Fibroblast of villous mesenchyme (primary cell): Measurements from ENCODE around the gene SPATA25. TPM values are rescaled to one million over a fixed set of nuclear protein-coding genes. Genes with fewer than 3 reads are reported as not detected.

Experiments used
- DNase-seq: peaks from one replicate; pipeline ENCODE4 v3.0.0-alpha.2; 2010; ENCODE audit warnings: low read depth
- H3K4me3 ChIP-seq: 2 replicates; pipeline ENCODE4 v1.5.1; 2011; ENCODE audit warnings: low read depth, mild to moderate bottlenecking, low read length
- CTCF ChIP-seq: IDR thresholded peaks from 2 replicates; pipeline ENCODE4 v1.5.1; 2012; ENCODE audit warnings: low read depth, mild to moderate bottlenecking, low read length; ENCODE audit not compliant: insufficient read depth
- total RNA-seq: library from RNA; depleted of rRNA; stranded (reverse); fragments of >200 nt; gene quantifications from 2 replicates; pipeline ENCODE4 v1.2.3, GENCODE V29; 2012

Gene SPATA25
- total RNA-seq, 1 donor, result 0.43 TPM

GRCh38 chr20:45873409-45874103 is 13.9 kb downstream of the SPATA25 start:
- peak; percentile 35 for DNase-seq

DNA sequence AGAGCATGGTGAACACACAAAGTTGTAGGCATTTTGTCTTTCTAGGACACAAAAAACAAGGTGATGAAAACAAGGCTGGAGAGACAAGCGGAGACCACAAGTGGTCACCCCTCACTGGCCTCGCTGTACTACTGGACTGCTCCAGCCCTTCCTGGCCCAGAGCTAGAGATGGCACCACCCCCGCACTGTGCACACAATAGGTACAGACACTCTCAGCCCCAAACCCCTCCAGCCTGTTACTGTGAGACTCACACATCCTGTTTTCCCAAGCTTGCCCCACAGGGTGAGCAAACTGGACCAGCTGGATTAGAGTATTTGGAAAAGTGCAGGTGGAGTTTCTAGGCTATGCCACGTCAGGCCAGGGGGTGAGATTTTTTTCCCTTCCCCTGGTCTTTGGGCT is 14.8 kb downstream of the SPATA25 start:
- TF ChIP-seq CTCF, result no peak
- no peak for DNase-seq
- no peak overlapping the region for H3K4me3 ChIP-seq

More at GRCh38 chr20:45873409-45874103, 13.9 kb downstream of the SPATA25 start:
- H3K4me3 ChIP-seq, result no peak overlapping the region
- TF ChIP-seq CTCF, result no peak

DNA sequence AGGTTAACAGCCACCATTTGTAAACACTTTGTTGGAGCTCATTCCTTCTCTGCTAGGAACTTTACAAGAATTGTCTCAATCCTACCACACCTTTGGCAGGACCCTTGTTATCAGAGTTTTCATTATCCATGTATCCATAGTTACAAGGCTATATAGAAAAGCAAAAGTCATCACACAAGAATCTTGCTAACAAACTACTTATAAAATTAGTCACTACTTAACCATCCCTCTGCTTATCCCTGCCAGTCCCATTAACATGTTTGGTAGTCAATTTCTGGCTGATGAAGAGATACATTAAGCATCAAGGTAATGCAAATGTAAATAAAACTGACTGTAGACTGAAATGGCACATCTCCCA is 19.6 kb downstream of the SPATA25 start:
- DNase-seq, result peak; percentile 61
- H3K4me3 ChIP-seq, result no peak overlapping the region
- no peak for TF ChIP-seq CTCF

- no peak for DNase-seq
- no peak overlapping the region for H3K4me3 ChIP-seq
- no peak for TF ChIP-seq CTCF
Measured at GRCh38 chr20:45867136-45867818, 20.1 kb downstream of the SPATA25 start.

DNA sequence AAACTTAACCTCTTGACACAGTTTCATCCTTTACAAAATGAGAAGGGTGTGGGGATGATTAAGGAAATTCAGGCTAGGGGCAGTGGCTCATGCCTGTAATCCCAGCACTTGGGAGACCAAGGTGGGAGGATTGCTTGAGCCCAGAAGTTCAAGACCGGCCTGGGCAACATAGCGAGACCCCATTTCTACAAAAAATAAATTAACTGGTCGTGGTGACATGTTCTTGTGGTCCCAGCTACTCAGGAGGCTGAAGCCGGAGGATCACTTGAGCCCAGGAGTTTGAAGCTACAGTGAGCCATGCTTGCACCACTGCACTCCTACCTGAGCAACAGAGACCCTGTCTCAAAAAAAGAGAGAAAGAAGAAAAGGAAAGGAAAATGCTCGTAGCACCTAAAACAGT is 21.0 kb downstream of the SPATA25 start:
- no peak for TF ChIP-seq CTCF
- H3K4me3 ChIP-seq, result no peak overlapping the region

DNA sequence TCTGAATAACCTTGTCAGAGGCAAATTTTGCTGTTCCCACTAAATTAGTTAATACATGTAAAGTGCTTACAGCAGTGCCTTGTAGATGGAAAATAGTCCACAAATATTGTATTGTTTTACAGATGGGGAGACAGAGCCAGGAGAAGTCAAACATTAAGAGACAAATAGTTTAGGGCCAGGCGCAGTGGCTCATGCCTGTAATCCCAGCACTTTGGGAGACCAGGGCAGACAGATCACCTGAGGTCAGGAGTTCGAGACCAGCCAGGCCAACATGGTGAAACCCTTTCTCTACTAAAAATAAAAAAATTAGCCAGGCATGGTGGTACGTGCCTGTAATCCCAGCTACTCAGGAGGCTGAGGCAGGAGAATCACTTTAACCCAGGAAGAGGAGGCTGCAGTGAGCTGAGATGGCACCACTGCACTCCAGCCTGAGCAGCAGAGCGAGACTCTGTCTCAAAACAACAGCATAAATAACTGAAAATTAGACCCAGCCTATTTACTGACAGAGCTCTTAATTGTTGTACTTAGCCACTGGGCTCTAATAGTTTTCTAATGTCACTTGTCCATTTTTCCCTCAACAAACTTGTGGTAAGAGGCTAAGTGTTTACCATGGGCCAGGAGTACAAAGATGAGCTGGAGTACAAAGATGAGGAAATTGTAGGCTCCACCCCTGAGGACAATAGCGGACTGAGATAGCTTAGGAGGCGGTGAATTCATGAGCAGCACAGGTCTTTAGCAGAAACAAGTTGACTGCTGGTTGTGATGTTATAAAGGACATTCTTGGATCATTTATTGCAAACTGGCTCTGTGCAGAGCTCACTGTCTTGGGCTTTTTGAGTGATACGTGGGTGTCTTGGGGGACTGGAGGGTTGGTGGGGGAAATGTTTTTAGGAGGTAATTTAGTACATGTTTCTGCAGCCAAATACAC is 23.6 kb downstream of the SPATA25 start:
- no peak for DNase-seq
- no peak overlapping the region for H3K4me3 ChIP-seq
- no peak for TF ChIP-seq CTCF

More for the DNA sequence above, 21.0 kb downstream of the SPATA25 start:
- DNase-seq, result no peak
